GM23338 (cell line): ENCODE measurements around the gene AP3S1. TPM values are rescaled to one million over a fixed set of nuclear protein-coding genes. Genes with fewer than 3 reads are reported as not detected.

Experiments
- ATAC-seq: fragments of 200-7000 bp; cut with Tn5 transposase; 3 replicates; pipeline ENCODE4 v1.9.1; 2020
- DNase-seq: peaks from one replicate; pipeline ENCODE4 v3.0.0-alpha.2; 2015; ENCODE audit warnings: low spot score
- H2AFZ ChIP-seq: fragments of 200-600 bp; sonication (generic); 2 replicates; pipeline ENCODE4 v1.8.0; 2016; ENCODE audit warnings: antibody characterized with exemption, mild to moderate bottlenecking, moderate library complexity
- H3F3A ChIP-seq: fragments of 200-600 bp; sonication (generic); replicated peaks from 2 replicates; pipeline ENCODE4 v1.8.0; 2017; ENCODE audit warnings: antibody characterized with exemption, mixed run types, low read depth
- H3K27ac ChIP-seq: fragments of 200-600 bp; sonication (generic); 2 replicates; pipeline ENCODE4 v1.6.1; 2016; ENCODE audit warnings: low read depth
- H3K27me3 ChIP-seq: fragments of 200-600 bp; sonication (generic); 2 replicates; pipeline ENCODE4 v1.8.0; 2016; ENCODE audit warnings: mild to moderate bottlenecking, mixed run types, moderate library complexity; ENCODE audit not compliant: insufficient read depth
- H3K36me3 ChIP-seq: fragments of 200-600 bp; sonication (generic); 2 replicates; pipeline ENCODE4 v1.8.0; 2016; ENCODE audit warnings: mild to moderate bottlenecking; ENCODE audit not compliant: insufficient read depth
- H3K4me1 ChIP-seq: fragments of 200-600 bp; sonication (generic); 2 replicates; pipeline ENCODE4 v1.8.0; 2016; ENCODE audit warnings: mild to moderate bottlenecking, moderate library complexity; ENCODE audit not compliant: insufficient read depth
- H3K4me2 ChIP-seq: fragments of 200-600 bp; sonication (generic); 2 replicates; pipeline ENCODE4 v1.7.1; 2017; ENCODE audit warnings: mixed run types
- H3K4me3 ChIP-seq: fragments of 200-600 bp; sonication (generic); 2 replicates; pipeline ENCODE4 v1.6.1; 2016; ENCODE audit warnings: mixed run types
- H3K79me2 ChIP-seq: fragments of 200-600 bp; sonication (generic); replicated peaks from 2 replicates; pipeline ENCODE4 v1.8.0; 2017; ENCODE audit warnings: mild to moderate bottlenecking; ENCODE audit not compliant: insufficient read depth
- H3K9me2 ChIP-seq: fragments of 200-600 bp; sonication (generic); 2 replicates; pipeline ENCODE4 v1.8.0; 2017; ENCODE audit not compliant: insufficient read depth
- H4K20me1 ChIP-seq: fragments of 200-600 bp; sonication (generic); replicated peaks from 2 replicates; pipeline ENCODE4 v1.8.0; 2017; ENCODE audit warnings: mild to moderate bottlenecking; ENCODE audit not compliant: insufficient read depth
- H3K27ac Mint-ChIP-seq: 2 replicates; pipeline ENCODE4 v1.8.0; 2020; ENCODE audit warnings: inconsistent platforms, mild to moderate bottlenecking, moderate library complexity, mixed read lengths
- H3K27me3 Mint-ChIP-seq: 3 replicates; pipeline ENCODE4 v1.8.0; 2022; ENCODE audit warnings: low read depth, mild to moderate bottlenecking, moderate library complexity, mixed read lengths, inconsistent platforms; ENCODE audit not compliant: insufficient read depth, poor library complexity
- H3K36me3 Mint-ChIP-seq: 3 replicates; pipeline ENCODE4 v1.8.0; 2021; ENCODE audit warnings: low read depth, mild to moderate bottlenecking, inconsistent platforms, moderate library complexity, mixed read lengths
- H3K4me1 Mint-ChIP-seq: 3 replicates; pipeline ENCODE4 v1.8.0; 2020; ENCODE audit warnings: mild to moderate bottlenecking, inconsistent platforms, mixed read lengths
- H3K4me3 Mint-ChIP-seq: 3 replicates; pipeline ENCODE4 v1.8.0; 2021; ENCODE audit warnings: moderate library complexity, mild to moderate bottlenecking, inconsistent platforms, mixed read lengths
- H3K9me3 Mint-ChIP-seq: 3 replicates; pipeline ENCODE4 v1.8.0; 2020; ENCODE audit warnings: moderate library complexity, mild to moderate bottlenecking, inconsistent platforms, mixed read lengths
- CREB1 ChIP-seq: fragments of 250-450 bp; sonication (Bioruptor Pico); IDR thresholded peaks from 2 replicates; pipeline ENCODE4 v1.5.0; 2020; ENCODE audit warnings: low read depth, mild to moderate bottlenecking, moderate library complexity
- EZH2 ChIP-seq: fragments of 200-600 bp; sonication (generic); IDR thresholded peaks from one replicate; pipeline ENCODE4 v1.8.0; 2017; ENCODE audit warnings: antibody characterized with exemption, mild to moderate bottlenecking, low read depth; ENCODE audit not compliant: unreplicated experiment
- EZH2phosphoT487 ChIP-seq: fragments of 200-600 bp; sonication (generic); IDR thresholded peaks from one replicate; pipeline ENCODE4 v1.8.1; 2018; ENCODE audit warnings: antibody characterized with exemption; ENCODE audit not compliant: unreplicated experiment
- NANOG ChIP-seq: IDR thresholded peaks from 2 replicates; pipeline ENCODE4 v1.6.1; 2016; ENCODE audit warnings: antibody characterized with exemption, borderline replicate concordance
- POLR2AphosphoS5 ChIP-seq: IDR thresholded peaks from 2 replicates; pipeline ENCODE4 v1.6.1; 2016; ENCODE audit warnings: antibody characterized with exemption, low read depth
- REST ChIP-seq: IDR thresholded peaks from one replicate; pipeline ENCODE4 v1.6.1; 2018; ENCODE audit warnings: antibody characterized with exemption; ENCODE audit not compliant: unreplicated experiment
- STAT1 ChIP-seq: IDR thresholded peaks from one replicate; pipeline ENCODE4 v1.6.1; 2016; ENCODE audit warnings: antibody characterized with exemption; ENCODE audit not compliant: unreplicated experiment
- ZNF114 ChIP-seq: fragments of 250-450 bp; sonication (Bioruptor Pico); IDR thresholded peaks from 2 replicates; pipeline ENCODE4 v1.5.0; 2020; ENCODE audit warnings: mild to moderate bottlenecking, moderate library complexity
- ZNF331 ChIP-seq: fragments of 250-450 bp; sonication (Bioruptor Pico); IDR thresholded peaks from 2 replicates; pipeline ENCODE4 v1.5.0; 2020; ENCODE audit warnings: low read depth, mild to moderate bottlenecking, moderate library complexity
- polyA plus RNA-seq: library from polyadenylated mRNA; unstranded; fragments of >200 nt; fragmentation: Nextera tagmentation; extraction: Ambion mirVana; gene quantifications from 2 replicates; pipeline ENCODE4 v1.2.1, GENCODE V29; 2016
- total RNA-seq: library from RNA; depleted of rRNA; stranded (reverse); fragments of >200 nt; shearing (Covaris generic); gene quantifications from 2 replicates; pipeline ENCODE4 v1.2.3, GENCODE V29; 2014
- TF ChIP-seq, protein P1 (sequence below), 2 experiments: fragments of 200-600 bp in 1 of 2; sonication (generic) in 1 of 2; conservative IDR thresholded peaks; 2 replicates each; pipeline versions ENCODE4 v1.5.1 to v1.6.1; 2016 to 2017; ENCODE audit warnings: antibody characterized with exemption in 2 of 2, low read depth in 2 of 2, mild to moderate bottlenecking in 2 of 2, moderate library complexity in 1 of 2
- TF ChIP-seq, protein P2 (sequence below): IDR thresholded peaks from 2 replicates; pipeline ENCODE4 v1.6.1; 2016; ENCODE audit warnings: antibody characterized with exemption

Gene AP3S1
- total and polyA plus RNA-seq, 2 experiments from 2014 or later: 143 to 232 TPM

GRCh38 chr5:115947260-115947659 lies 105.5 kb downstream of the AP3S1 start:
- Mint-ChIP-seq H3K27ac (no peak overlapping the region), H3K27me3 (peaks cover 3% of the 10 kb centered on the region), H3K36me3 (no peaks in the 10 kb centered on the region), H3K4me1 (peaks cover 4% of the 10 kb centered on the region; the same call in 2 of the 3 replicates), H3K9me3 (peaks cover under 1% of the 10 kb centered on the region; the same call in 1 of the 3 replicates), H3K4me3 (no peak overlapping the region)
- Histone ChIP-seq H3F3A (no peaks in the 10 kb centered on the region), H3K4me3 (no peak overlapping the region), H3K4me2 (no peak overlapping the region), H3K79me2 (no peaks in the 10 kb centered on the region), H3K36me3 (no peaks in the 10 kb centered on the region), H3K4me1 (0 out of 2 replicates have a peak, but pooled peaks cover under 1% of the 10 kb centered on the region), H3K27me3 (no peaks in the 10 kb centered on the region), H2AFZ (no peak overlapping the region), H3K9me2 (peaks cover 10% of the 10 kb centered on the region), H4K20me1 (no peaks in the 10 kb centered on the region), H3K27ac (no peak overlapping the region)
- DNase-seq (no peak), ATAC-seq (no peak)
- TF ChIP-seq CREB1 (CRISPR knock-in tag) (no peak), ZNF114 (CRISPR knock-in tag) (no peak), EZH2 (no peak), POLR2AphosphoS5 (no peak)

DNA sequence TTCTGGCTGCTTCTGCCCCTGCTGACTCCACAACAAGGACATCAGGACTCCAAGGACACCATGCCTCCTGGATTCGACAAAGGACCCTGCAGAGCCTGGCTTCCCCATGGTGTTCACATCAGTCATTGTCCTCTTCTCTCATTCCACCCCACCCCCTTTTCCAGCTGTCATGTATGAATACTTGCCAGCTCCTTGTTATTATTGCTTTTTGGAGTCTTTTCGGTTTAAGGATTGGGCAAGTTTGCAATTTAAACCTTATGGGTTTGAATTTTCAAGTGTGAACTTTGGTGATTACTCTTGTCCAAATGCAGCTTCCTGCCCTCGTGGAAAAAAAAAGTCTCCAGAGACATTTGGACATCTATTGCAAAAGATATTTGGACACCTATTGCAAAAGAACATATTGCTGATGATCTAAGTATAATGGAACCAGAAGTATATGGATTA lies 106.4 kb downstream of the AP3S1 start:
- Histone ChIP-seq H2AFZ (no peak overlapping the region), H3K4me1 (peaks cover 9% of the 10 kb centered on the region), H3F3A (no peaks in the 10 kb centered on the region), H3K9me2 (peaks cover 10% of the 10 kb centered on the region), H4K20me1 (no peaks in the 10 kb centered on the region), H3K4me3 (no peak overlapping the region), H3K4me2 (no peak overlapping the region), H3K27ac (no peak overlapping the region), H3K79me2 (no peaks in the 10 kb centered on the region), H3K36me3 (no peaks in the 10 kb centered on the region), H3K27me3 (no peaks in the 10 kb centered on the region)
- ATAC-seq: no peak
- Mint-ChIP-seq H3K4me3 (no peak overlapping the region), H3K9me3 (no peaks in the 10 kb centered on the region; the same call in 2 of the 3 replicates), H3K27me3 (peaks cover 3% of the 10 kb centered on the region), H3K36me3 (no peaks in the 10 kb centered on the region), H3K27ac (no peak overlapping the region), H3K4me1 (peaks cover 11% of the 10 kb centered on the region)
- no peak for DNase-seq
- TF ChIP-seq ZNF331: no peak
- TF ChIP-seq, protein P1, sequence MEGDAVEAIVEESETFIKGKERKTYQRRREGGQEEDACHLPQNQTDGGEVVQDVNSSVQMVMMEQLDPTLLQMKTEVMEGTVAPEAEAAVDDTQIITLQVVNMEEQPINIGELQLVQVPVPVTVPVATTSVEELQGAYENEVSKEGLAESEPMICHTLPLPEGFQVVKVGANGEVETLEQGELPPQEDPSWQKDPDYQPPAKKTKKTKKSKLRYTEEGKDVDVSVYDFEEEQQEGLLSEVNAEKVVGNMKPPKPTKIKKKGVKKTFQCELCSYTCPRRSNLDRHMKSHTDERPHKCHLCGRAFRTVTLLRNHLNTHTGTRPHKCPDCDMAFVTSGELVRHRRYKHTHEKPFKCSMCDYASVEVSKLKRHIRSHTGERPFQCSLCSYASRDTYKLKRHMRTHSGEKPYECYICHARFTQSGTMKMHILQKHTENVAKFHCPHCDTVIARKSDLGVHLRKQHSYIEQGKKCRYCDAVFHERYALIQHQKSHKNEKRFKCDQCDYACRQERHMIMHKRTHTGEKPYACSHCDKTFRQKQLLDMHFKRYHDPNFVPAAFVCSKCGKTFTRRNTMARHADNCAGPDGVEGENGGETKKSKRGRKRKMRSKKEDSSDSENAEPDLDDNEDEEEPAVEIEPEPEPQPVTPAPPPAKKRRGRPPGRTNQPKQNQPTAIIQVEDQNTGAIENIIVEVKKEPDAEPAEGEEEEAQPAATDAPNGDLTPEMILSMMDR (conservative IDR thresholded peaks at IDR 0.05; ENCODE audit: low read depth in 2 of 2): no peak
- TF ChIP-seq, protein P2, sequence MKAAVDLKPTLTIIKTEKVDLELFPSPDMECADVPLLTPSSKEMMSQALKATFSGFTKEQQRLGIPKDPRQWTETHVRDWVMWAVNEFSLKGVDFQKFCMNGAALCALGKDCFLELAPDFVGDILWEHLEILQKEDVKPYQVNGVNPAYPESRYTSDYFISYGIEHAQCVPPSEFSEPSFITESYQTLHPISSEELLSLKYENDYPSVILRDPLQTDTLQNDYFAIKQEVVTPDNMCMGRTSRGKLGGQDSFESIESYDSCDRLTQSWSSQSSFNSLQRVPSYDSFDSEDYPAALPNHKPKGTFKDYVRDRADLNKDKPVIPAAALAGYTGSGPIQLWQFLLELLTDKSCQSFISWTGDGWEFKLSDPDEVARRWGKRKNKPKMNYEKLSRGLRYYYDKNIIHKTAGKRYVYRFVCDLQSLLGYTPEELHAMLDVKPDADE: no peak
- no peak for TF ChIP-seq NANOG
- no peak for TF ChIP-seq STAT1
- TF ChIP-seq EZH2phosphoT487: no peak
- no peak for TF ChIP-seq EZH2
- TF ChIP-seq REST: no peak
